H9 (cell line): ENCODE measurements around the gene GFPT2. TPM values are rescaled to one million over a fixed set of nuclear protein-coding genes. Genes with fewer than 3 reads are reported as not detected.

ENCODE experiments used
- DNase-seq: peaks from one replicate; pipeline ENCODE4 v3.0.0-alpha.2; 2017
- H2AFZ ChIP-seq: one replicate; pipeline ENCODE4 v1.6.1; 2013; ENCODE audit warnings: mild to moderate bottlenecking, low read length, control low read depth, moderate library complexity
- H2AK5ac ChIP-seq: 2 replicates; pipeline ENCODE4 v1.6.1; 2013; ENCODE audit warnings: low read length, control low read depth, mixed read lengths; ENCODE audit not compliant: insufficient read length
- H2BK120ac ChIP-seq: one replicate; pipeline ENCODE4 v1.6.1; 2013; ENCODE audit warnings: low read depth, mild to moderate bottlenecking, low read length, control low read depth, inconsistent platforms; ENCODE audit not compliant: poor library complexity, severe bottlenecking
- H2BK12ac ChIP-seq: 2 replicates; pipeline ENCODE4 v1.6.1; 2013; ENCODE audit warnings: low read length, control low read depth, mixed read lengths, low read depth; ENCODE audit not compliant: insufficient read length
- H2BK15ac ChIP-seq: 2 replicates; pipeline ENCODE4 v1.6.1; 2013; ENCODE audit warnings: low read depth, low read length, control low read depth
- H2BK20ac ChIP-seq: one replicate; pipeline ENCODE4 v1.6.1; 2013; ENCODE audit warnings: low read depth, mild to moderate bottlenecking, low read length, control low read depth, inconsistent platforms; ENCODE audit not compliant: poor library complexity, severe bottlenecking
- H2BK5ac ChIP-seq: 2 replicates; pipeline ENCODE4 v1.6.1; 2013; ENCODE audit warnings: low read length, control low read depth, mixed read lengths; ENCODE audit not compliant: insufficient read length
- H3K14ac ChIP-seq: 2 replicates; pipeline ENCODE4 v1.6.1; 2013; ENCODE audit warnings: low read length, control low read depth; ENCODE audit not compliant: insufficient read depth
- H3K18ac ChIP-seq: 2 replicates; pipeline ENCODE4 v1.6.1; 2013; ENCODE audit warnings: low read depth, mild to moderate bottlenecking, mixed read lengths, low read length, control low read depth; ENCODE audit not compliant: insufficient read length
- H3K23ac ChIP-seq: 2 replicates; pipeline ENCODE4 v1.6.1; 2013; ENCODE audit warnings: low read length, control low read depth, mixed read lengths, low read depth; ENCODE audit not compliant: insufficient read length
- H3K23me2 ChIP-seq: 2 replicates; pipeline ENCODE4 v1.6.1; 2013; ENCODE audit warnings: low read depth, mild to moderate bottlenecking, mixed read lengths, low read length, control low read depth; ENCODE audit not compliant: insufficient read length, poor library complexity, severe bottlenecking
- H3K27ac ChIP-seq: 2 replicates; pipeline ENCODE4 v1.5.1; 2013; ENCODE audit warnings: low read length, control low read depth, mixed read lengths, low read depth; ENCODE audit not compliant: insufficient read length
- H3K27me3 ChIP-seq: 2 replicates; pipeline ENCODE4 v1.6.1; 2013; ENCODE audit warnings: low read length, control low read depth, inconsistent platforms; ENCODE audit not compliant: insufficient read depth
- H3K4ac ChIP-seq: 2 replicates; pipeline ENCODE4 v1.6.1; 2013; ENCODE audit warnings: low read depth, mild to moderate bottlenecking, control low read depth, inconsistent platforms, low read length, moderate library complexity
- H3K4me1 ChIP-seq: 2 replicates; pipeline ENCODE4 v1.6.1; 2013; ENCODE audit warnings: low read length, control low read depth, inconsistent platforms; ENCODE audit not compliant: insufficient read depth
- H3K4me2 ChIP-seq: 2 replicates; pipeline ENCODE4 v1.6.1; 2013; ENCODE audit warnings: low read length, control low read depth, mixed read lengths; ENCODE audit not compliant: insufficient read length, insufficient read depth
- H3K56ac ChIP-seq: 2 replicates; pipeline ENCODE4 v1.6.1; 2013; ENCODE audit warnings: low read depth, mild to moderate bottlenecking, mixed read lengths, low read length, control low read depth; ENCODE audit not compliant: insufficient read length
- H3K79me1 ChIP-seq: 2 replicates; pipeline ENCODE4 v1.6.1; 2013; ENCODE audit warnings: low read depth, mild to moderate bottlenecking, moderate library complexity, low read length, control low read depth, inconsistent platforms; ENCODE audit not compliant: insufficient read depth, poor library complexity, severe bottlenecking
- H3K79me2 ChIP-seq: 2 replicates; pipeline ENCODE4 v1.6.1; 2013; ENCODE audit warnings: low read length, control low read depth, inconsistent platforms; ENCODE audit not compliant: insufficient read depth
- H3K9ac ChIP-seq: 2 replicates; pipeline ENCODE4 v1.6.1; 2013; ENCODE audit warnings: low read length, control low read depth, mixed read lengths; ENCODE audit not compliant: insufficient read length; ENCODE audit errors: extremely low read depth
- H3K9me3 ChIP-seq: one replicate; pipeline ENCODE4 v1.6.1; 2013; ENCODE audit warnings: low read depth, low read length, inconsistent platforms; ENCODE audit not compliant: control insufficient read depth
- H3T11ph ChIP-seq: one replicate; pipeline ENCODE4 v1.6.1; 2013; ENCODE audit warnings: mild to moderate bottlenecking, low read length, control low read depth, inconsistent platforms
- H4K20me1 ChIP-seq: one replicate; pipeline ENCODE4 v1.6.1; 2013; ENCODE audit not compliant: control insufficient read depth, insufficient read length, insufficient read depth
- H4K5ac ChIP-seq: 2 replicates; pipeline ENCODE4 v1.6.1; 2013; ENCODE audit warnings: low read depth, mild to moderate bottlenecking, mixed read lengths, low read length, control low read depth; ENCODE audit not compliant: insufficient read length
- H4K8ac ChIP-seq: replicated peaks from 2 replicates; pipeline ENCODE4 v1.6.1; 2013; ENCODE audit warnings: low read length, control low read depth, mixed read lengths, low read depth; ENCODE audit not compliant: insufficient read length
- H4K91ac ChIP-seq: 2 replicates; pipeline ENCODE4 v1.6.1; 2013; ENCODE audit warnings: low read depth, mild to moderate bottlenecking, moderate library complexity, mixed read lengths, low read length, control low read depth; ENCODE audit not compliant: insufficient read length
- H3K27ac Mint-ChIP-seq, 3 experiments: 2 replicates in 2 of 3; 3 replicates in 1 of 3; pipeline ENCODE4 v1.8.0; 2020 to 2021; ENCODE audit warnings: mixed read lengths in 3 of 3, mild to moderate bottlenecking in 1 of 3, moderate library complexity in 1 of 3
- H3K27me3 Mint-ChIP-seq: 2 replicates; pipeline ENCODE4 v1.8.0; 2021; ENCODE audit warnings: low read depth, mild to moderate bottlenecking, moderate library complexity, mixed read lengths
- H3K36me3 Mint-ChIP-seq, 3 experiments: 2 replicates in 2 of 3; 3 replicates in 1 of 3; pipeline ENCODE4 v1.8.0; 2020 to 2021; ENCODE audit warnings: low read depth in 3 of 3, mixed read lengths in 3 of 3; ENCODE audit not compliant: insufficient read depth in 1 of 3
- H3K4me1 Mint-ChIP-seq, 2 experiments: 2 replicates each; pipeline ENCODE4 v1.8.0; 2020; ENCODE audit warnings: mixed read lengths in 2 of 2
- H3K4me3 Mint-ChIP-seq, 2 experiments: 2 replicates in 1 of 2; 3 replicates in 1 of 2; pipeline ENCODE4 v1.8.0; 2020 to 2021; ENCODE audit warnings: mild to moderate bottlenecking in 2 of 2, mixed read lengths in 2 of 2, moderate library complexity in 1 of 2
- H3K9me3 Mint-ChIP-seq, 2 experiments: 2 replicates in 1 of 2; 3 replicates in 1 of 2; pipeline ENCODE4 v1.8.0; 2020; ENCODE audit warnings: mild to moderate bottlenecking in 2 of 2, mixed read lengths in 2 of 2, moderate library complexity in 1 of 2
- WGBS: extraction: QIAGEN DNeasy Blood & Tissue Kit; methylation state at CpG from one replicate; pipeline ENCODE4 v1.1.7; 2013; ENCODE audit warnings: missing lambda C conversion rate, low lambda C conversion rate, mixed read lengths; ENCODE audit not compliant: insufficient read length; ENCODE audit errors: extremely low coverage; 5-methylcytosine and 5-hydroxymethylcytosine counted together
- total RNA-seq: library from RNA; stranded (reverse); gene quantifications from 2 replicates; pipeline ENCODE4 v1.2.1, GENCODE V29; 2021
- TF ChIP-seq, protein P1 (sequence below): fragments of 200-600 bp; sonication (generic); conservative IDR thresholded peaks from 3 replicates; pipeline ENCODE4 v1.8.0; 2021; ENCODE audit warnings: antibody characterized with exemption, mild to moderate bottlenecking

GFPT2 gene
- total RNA-seq, 1 experiment from 2014 or later: 89.8 TPM

DNA sequence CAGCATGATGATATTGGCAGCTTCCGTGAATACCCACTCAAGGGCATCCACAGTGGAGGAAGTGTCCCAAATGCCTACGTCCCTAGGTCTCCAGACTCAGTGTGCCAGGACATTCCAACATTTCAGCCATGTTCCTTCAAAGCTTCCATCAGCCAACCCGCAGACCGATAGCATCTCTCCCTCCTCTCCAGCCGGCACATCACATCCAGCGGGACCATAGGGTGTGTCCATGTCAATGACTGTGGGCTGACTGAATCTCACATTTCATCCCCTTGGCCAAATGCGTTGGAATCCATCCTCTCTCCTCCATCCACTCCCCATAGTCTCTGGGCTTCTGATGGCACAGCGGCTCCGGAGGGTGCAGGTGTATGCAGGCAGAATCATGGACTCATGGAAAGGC is 22.2 kb upstream of the GFPT2 start:
- Histone ChIP-seq H3K27me3 (no peaks in the 10 kb centered on the region), H3K79me1 (no peaks in the 10 kb centered on the region), H2BK15ac (no peak overlapping the region), H2AK5ac (no peak overlapping the region), H3K4me1 (no peaks in the 10 kb centered on the region), H2BK120ac (no peak overlapping the region), H3K23me2 (no peaks in the 10 kb centered on the region), H4K20me1 (no peaks in the 10 kb centered on the region), H4K91ac (no peak overlapping the region), H2BK20ac (no peak overlapping the region), H3K18ac (no peak overlapping the region), H3K4ac (no peak overlapping the region), H3K14ac (no peak overlapping the region), H3K27ac (no peak overlapping the region), H3K9ac (no peak overlapping the region), H3T11ph (no peak overlapping the region), H3K56ac (no peak overlapping the region), H4K5ac (no peak overlapping the region), H3K79me2 (no peaks in the 10 kb centered on the region), H2BK5ac (no peak overlapping the region), H2BK12ac (no peak overlapping the region), H3K4me2 (no peak overlapping the region), H2AFZ (no peak overlapping the region), H3K23ac (no peak overlapping the region), H4K8ac (no peak overlapping the region), H3K9me3 (no peaks in the 10 kb centered on the region)
- no peak overlapping the region for H3K4me3 Mint-ChIP-seq
- no peaks in the 10 kb centered on the region for H3K36me3 Mint-ChIP-seq
- no peak overlapping the region; a peak in 1 of 7 replicates for H3K27ac Mint-ChIP-seq
- TF ChIP-seq, protein P1, sequence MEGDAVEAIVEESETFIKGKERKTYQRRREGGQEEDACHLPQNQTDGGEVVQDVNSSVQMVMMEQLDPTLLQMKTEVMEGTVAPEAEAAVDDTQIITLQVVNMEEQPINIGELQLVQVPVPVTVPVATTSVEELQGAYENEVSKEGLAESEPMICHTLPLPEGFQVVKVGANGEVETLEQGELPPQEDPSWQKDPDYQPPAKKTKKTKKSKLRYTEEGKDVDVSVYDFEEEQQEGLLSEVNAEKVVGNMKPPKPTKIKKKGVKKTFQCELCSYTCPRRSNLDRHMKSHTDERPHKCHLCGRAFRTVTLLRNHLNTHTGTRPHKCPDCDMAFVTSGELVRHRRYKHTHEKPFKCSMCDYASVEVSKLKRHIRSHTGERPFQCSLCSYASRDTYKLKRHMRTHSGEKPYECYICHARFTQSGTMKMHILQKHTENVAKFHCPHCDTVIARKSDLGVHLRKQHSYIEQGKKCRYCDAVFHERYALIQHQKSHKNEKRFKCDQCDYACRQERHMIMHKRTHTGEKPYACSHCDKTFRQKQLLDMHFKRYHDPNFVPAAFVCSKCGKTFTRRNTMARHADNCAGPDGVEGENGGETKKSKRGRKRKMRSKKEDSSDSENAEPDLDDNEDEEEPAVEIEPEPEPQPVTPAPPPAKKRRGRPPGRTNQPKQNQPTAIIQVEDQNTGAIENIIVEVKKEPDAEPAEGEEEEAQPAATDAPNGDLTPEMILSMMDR: no peak
- H3K9me3 Mint-ChIP-seq: no peaks in the 10 kb centered on the region
- H3K27me3 Mint-ChIP-seq: peaks cover 1% of the 10 kb centered on the region; the same call in 1 of the 2 replicates
- no CpG with 5 or more reads among the region's 9 CpGs for WGBS
- H3K4me1 Mint-ChIP-seq: peaks cover 8 to 9% of the 10 kb centered on the region in 2 experiments; a peak in 3 of 4 replicates
- DNase-seq: no peak
